KOPT-K1 (cell line): ENCODE results near the gene NAALADL2.
"Not testable (repeated sequence)": the region's sequence is repeated elsewhere in the genome, so short reads cannot be mapped to it uniquely, and the experiment has no call there.

ENCODE experiments used
- H3K27ac ChIP-seq: fragments of 200-600 bp; sonication (generic); 2 replicates; pipeline ENCODE4 v1.5.1; 2016; ENCODE audit warnings: antibody characterized with exemption, mild to moderate bottlenecking, low read depth, low read length; ENCODE audit not compliant: poor library complexity, severe bottlenecking
- H3K36me3 ChIP-seq: fragments of 200-600 bp; sonication (generic); 2 replicates; pipeline ENCODE4 v1.5.1; 2017; ENCODE audit warnings: antibody characterized with exemption, mild to moderate bottlenecking, low read length, moderate library complexity; ENCODE audit not compliant: insufficient read depth
- H3K9me3 ChIP-seq: fragments of 200-600 bp; sonication (generic); 2 replicates; pipeline ENCODE4 v1.5.1; 2017; ENCODE audit warnings: antibody characterized with exemption, low read length, mild to moderate bottlenecking; ENCODE audit not compliant: insufficient read depth, poor library complexity, severe bottlenecking

Gene NAALADL2

GRCh38 chr3:175512700-175513099 is 653.6 kb downstream of the NAALADL2 start:
- Histone ChIP-seq H3K27ac (no peak overlapping the region), H3K36me3 (no peaks in the 10 kb centered on the region), H3K9me3 (no peaks in the 10 kb centered on the region)

- Histone ChIP-seq H3K9me3 (no peaks in the 10 kb centered on the region), H3K27ac (no peak overlapping the region), H3K36me3 (no peaks in the 10 kb centered on the region)
Observed at GRCh38 chr3:175518459-175518858, 659.3 kb downstream of the NAALADL2 start.

DNA sequence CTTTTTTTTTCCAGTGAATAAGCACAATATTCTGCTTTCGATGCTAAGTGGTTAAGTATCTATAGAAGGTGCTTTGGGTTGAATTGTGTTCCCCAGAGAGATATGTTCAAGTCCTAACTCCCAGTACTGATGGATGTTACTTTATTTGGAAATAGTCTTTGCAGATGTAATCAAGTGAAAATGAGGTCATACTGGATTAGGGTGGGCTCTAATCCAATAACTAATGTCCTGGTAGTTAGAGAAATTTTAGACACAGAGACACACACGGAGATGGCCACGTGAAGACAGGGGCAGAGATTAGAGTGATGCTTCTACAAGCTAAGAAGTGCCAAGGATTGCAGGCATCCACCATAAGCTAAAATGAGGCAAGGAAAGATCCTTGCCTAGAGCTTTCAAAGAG is 662.3 kb downstream of the NAALADL2 start:
- Histone ChIP-seq H3K27ac (no peak overlapping the region), H3K9me3 (no peaks in the 10 kb centered on the region), H3K36me3 (no peaks in the 10 kb centered on the region)

DNA sequence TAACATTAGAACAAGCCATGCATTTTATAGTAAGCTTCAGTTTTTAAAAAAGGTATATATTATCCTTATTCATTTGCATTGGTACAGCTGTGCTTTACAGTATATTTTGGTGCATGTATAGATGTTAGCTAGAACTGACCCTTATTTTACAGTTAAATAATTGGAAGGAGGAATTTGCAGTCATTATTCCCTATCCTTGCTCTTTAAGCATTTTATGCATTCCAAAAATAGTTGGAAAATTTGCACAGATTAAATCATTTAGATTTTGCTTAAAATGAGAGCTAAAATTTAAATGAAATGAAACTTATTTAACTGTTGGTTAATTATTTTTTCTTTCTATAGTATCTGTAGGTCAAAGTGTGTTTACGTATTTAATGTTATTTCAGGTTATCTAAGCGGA is 667.1 kb downstream of the NAALADL2 start:
- no peaks in the 10 kb centered on the region for H3K9me3 ChIP-seq
- no peak overlapping the region for H3K27ac ChIP-seq
- H3K36me3 ChIP-seq = no peaks in the 10 kb centered on the region

- Histone ChIP-seq H3K9me3 (no peaks in the 10 kb centered on the region), H3K27ac (no peak overlapping the region), H3K36me3 (no peaks in the 10 kb centered on the region)
Observed at GRCh38 chr3:175526609-175527280, 667.6 kb downstream of the NAALADL2 start.

DNA sequence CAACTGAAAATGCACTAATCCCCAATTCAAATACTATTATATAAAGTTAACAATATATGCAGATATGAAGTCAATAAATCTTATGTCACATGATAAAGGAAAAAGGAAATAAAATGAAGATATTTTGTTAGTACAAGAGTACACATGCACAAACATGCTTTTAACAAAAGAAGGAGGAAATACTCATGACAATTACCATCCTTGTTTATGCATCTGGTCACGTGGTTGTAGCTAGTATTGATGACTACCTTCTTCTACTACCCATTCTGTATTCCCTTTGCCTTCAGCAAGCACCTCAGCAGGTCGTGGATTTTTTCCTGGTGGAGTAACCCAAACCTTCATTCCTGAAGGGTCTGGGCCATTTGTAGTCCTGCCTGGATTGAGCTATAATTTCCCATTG is 669.6 kb downstream of the NAALADL2 start:
- not testable (repeated sequence) for H3K9me3 ChIP-seq, H3K27ac ChIP-seq, H3K36me3 ChIP-seq

GRCh38 chr3:175535351-175535750 is 676.2 kb downstream of the NAALADL2 start:
- H3K36me3 ChIP-seq = no peaks in the 10 kb centered on the region
- H3K9me3 ChIP-seq = no peaks in the 10 kb centered on the region
- H3K27ac ChIP-seq = no peak overlapping the region

- H3K9me3 ChIP-seq = no peaks in the 10 kb centered on the region
Observed at GRCh38 chr3:175546115-175546514, 687.0 kb downstream of the NAALADL2 start.

DNA sequence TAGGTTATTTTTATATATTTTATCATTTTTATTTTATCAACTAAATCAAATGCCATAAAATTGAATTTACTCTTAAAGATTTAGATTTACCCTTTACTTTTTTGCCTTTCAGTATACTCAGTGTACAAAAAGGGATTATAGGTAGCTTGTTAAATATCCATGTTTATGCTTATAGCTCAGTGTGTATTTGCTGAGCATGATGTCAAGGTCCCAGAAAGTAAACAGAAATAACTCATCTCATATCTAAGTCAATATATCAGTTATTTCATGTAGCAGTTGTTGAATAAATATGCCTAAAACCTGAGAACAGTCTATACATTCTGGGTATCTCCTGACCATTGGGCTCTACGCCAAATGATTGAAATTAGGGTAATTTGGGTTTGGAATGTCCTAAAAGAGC is 693.8 kb downstream of the NAALADL2 start:
- no peaks in the 10 kb centered on the region for H3K36me3 ChIP-seq

More at GRCh38 chr3:175546115-175546514, 687.0 kb downstream of the NAALADL2 start:
- Histone ChIP-seq H3K36me3 (no peaks in the 10 kb centered on the region), H3K27ac (no peak overlapping the region)

GRCh38 chr3:175554801-175555200 is 695.7 kb downstream of the NAALADL2 start:
- Histone ChIP-seq H3K9me3 (no peaks in the 10 kb centered on the region), H3K27ac (no peak overlapping the region)

More for the DNA sequence above, 693.8 kb downstream of the NAALADL2 start:
- H3K27ac ChIP-seq = no peak overlapping the region
- H3K9me3 ChIP-seq = no peaks in the 10 kb centered on the region

DNA sequence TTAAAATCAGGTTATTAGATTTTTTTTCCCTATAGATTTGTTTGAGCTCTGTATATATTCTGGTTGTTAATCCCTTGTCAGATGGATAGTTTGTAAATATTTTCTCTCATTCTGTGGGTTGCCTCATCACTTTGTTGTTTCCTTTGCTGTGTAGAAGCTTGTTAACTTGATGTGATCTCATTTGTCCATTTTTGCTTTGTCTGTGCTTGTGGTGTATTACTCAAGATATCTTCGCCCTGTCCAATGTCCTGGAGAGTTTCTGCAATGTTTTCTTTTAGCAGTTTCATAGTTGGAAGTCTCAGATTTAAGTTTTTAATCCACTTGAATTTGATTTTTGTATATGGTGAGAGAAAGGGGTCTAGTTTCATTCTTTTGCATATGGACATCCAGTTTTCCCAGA is 699.1 kb downstream of the NAALADL2 start:
- no peaks in the 10 kb centered on the region for H3K36me3 ChIP-seq
- H3K9me3 ChIP-seq = no peaks in the 10 kb centered on the region
- H3K27ac ChIP-seq = no peak overlapping the region

More at GRCh38 chr3:175554801-175555200, 695.7 kb downstream of the NAALADL2 start:
- H3K36me3 ChIP-seq = no peaks in the 10 kb centered on the region

DNA sequence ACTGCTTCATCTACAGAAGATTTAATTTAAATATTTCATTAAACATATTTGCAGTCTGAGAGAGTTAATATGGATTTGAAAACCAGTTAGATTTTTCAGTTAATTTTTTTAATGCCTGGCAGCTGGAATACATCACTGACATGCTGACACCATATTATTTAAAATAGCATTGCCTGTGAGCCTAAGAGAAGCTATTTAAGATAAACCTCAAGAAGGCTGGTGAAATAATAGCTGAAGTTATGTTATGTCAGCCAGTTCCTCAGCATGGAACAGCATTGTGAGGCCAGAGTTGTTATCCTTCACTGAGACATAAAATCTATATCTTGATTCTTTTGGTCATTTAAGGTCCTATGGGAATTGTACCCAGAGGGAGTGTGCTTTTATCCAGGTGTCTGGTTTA is 705.2 kb downstream of the NAALADL2 start:
- H3K27ac ChIP-seq = no peak overlapping the region
- H3K9me3 ChIP-seq = no peaks in the 10 kb centered on the region

GRCh38 chr3:175571096-175571495 is 712.0 kb downstream of the NAALADL2 start:
- H3K36me3 ChIP-seq = no peaks in the 10 kb centered on the region
- H3K27ac ChIP-seq = no peak overlapping the region
- H3K9me3 ChIP-seq = no peaks in the 10 kb centered on the region

More for the DNA sequence above, 705.2 kb downstream of the NAALADL2 start:
- H3K36me3 ChIP-seq = no peaks in the 10 kb centered on the region

GRCh38 chr3:175573226-175573625 is 714.1 kb downstream of the NAALADL2 start:
- Histone ChIP-seq H3K9me3 (no peaks in the 10 kb centered on the region), H3K27ac (no peak overlapping the region), H3K36me3 (no peaks in the 10 kb centered on the region)

DNA sequence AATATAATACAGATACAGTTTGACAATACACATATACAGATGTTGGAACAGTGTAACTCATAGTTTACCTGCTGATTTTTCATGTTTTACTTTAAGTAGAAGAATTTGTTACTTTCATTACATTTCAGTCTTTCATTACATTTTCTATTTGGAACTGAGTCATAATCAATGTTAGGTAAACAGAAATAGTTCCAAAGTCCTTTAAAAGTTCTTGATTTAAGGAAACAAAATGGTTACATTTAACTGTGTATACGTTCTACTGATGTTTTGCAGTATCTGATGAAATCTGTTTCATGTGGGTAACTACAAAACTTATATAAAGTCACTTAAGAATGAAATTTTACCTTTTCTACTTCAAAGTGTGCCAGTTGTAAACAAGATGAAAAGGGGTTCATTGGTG is 721.2 kb downstream of the NAALADL2 start:
- H3K27ac ChIP-seq = no peak overlapping the region
- no peaks in the 10 kb centered on the region for H3K9me3 ChIP-seq
- no peaks in the 10 kb centered on the region for H3K36me3 ChIP-seq

GRCh38 chr3:175585898-175586297 is 726.8 kb downstream of the NAALADL2 start:
- no peaks in the 10 kb centered on the region for H3K36me3 ChIP-seq
- no peak overlapping the region for H3K27ac ChIP-seq
- no peaks in the 10 kb centered on the region for H3K9me3 ChIP-seq
